GM10266 (cell line): ENCODE measurements around the gene SUPT5H.

Source experiments
- DNase-seq: peaks from one replicate; pipeline ENCODE4 v3.0.0; 2012; ENCODE audit errors: extremely low spot score
- CTCF ChIP-seq: IDR thresholded peaks from 2 replicates; pipeline ENCODE4 v1.5.1; 2012; ENCODE audit warnings: mild to moderate bottlenecking, low read depth; ENCODE audit not compliant: control insufficient read depth, insufficient read depth; ENCODE audit errors: missing control alignments

The SUPT5H gene

GRCh38 chr19:39413911-39414608 lies 31.3 kb upstream of the SUPT5H start:
- DNase-seq: no peak
- TF ChIP-seq CTCF: peak; percentile 32

GRCh38 chr19:39415111-39416046 lies 30.0 kb upstream of the SUPT5H start:
- TF ChIP-seq CTCF: peak; percentile 8
- peak; percentile 19 for DNase-seq

- TF ChIP-seq CTCF: no peak
- DNase-seq: no peak
These were observed 28.9 kb upstream of the SUPT5H start for GRCh38 chr19:39416152-39417120.

- TF ChIP-seq CTCF: no peak
- DNase-seq: no peak
These were observed 27.8 kb upstream of the SUPT5H start for GRCh38 chr19:39417463-39418181.

- no peak for DNase-seq
- no peak for TF ChIP-seq CTCF
These were observed 26.4 kb upstream of the SUPT5H start for GRCh38 chr19:39419003-39419402.

GRCh38 chr19:39420769-39421168 lies 24.6 kb upstream of the SUPT5H start:
- DNase-seq: no peak
- TF ChIP-seq CTCF: no peak
